Amniotic epithelial cell (primary cell): Measurements from ENCODE around the gene LGALS9.
"Not testable (repeated sequence)": the region's sequence is repeated elsewhere in the genome, so short reads cannot be mapped to it uniquely, and the experiment has no call there.

Source experiments
- DNase-seq: peaks from one replicate; pipeline ENCODE4 v3.0.0-alpha.2; 2010; ENCODE audit warnings: low read depth

Gene LGALS9

DNA sequence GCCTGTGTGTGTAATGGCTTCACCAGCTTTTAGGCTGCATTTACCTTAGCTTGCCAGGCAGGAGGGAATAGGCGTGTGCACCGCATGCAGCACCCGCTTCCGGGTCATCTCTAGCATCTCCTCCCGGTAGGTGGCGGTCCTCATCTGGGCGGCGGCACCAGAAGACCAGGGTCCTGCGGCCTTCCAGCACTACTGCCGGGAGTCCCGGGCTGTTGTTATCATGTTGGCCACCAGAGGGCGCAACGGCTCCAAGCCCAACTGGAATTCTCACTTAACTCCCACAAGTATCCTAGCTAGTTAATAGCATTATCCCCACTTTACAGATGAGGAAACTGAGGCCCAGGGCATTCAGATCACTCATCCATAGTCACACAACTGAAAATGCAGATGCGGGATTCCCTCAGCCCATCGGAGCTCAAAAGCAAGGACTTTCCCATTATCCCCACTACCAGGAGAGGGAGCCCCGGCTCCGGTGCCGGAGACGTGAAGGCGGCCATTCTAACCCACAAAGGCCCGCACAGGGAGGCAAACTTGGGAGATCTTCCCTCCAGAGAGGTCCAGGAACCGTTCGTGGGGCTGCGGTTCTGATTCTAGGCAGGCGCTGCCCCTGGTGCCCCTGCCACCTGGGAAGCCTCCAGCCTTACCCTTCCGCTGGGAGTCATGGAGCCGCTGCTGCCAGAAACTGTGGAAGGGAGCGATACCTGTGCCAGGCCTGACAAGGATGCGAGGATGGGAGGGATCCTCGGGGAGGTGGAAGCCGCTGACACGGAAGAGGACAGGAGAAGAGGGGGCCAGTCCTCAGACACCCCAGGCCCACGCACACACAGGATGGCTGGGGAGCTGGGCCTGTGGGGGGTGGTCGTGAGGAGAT, 23.9 kb downstream of the LGALS9 start:
- DNase-seq: peak; percentile 32

DNA sequence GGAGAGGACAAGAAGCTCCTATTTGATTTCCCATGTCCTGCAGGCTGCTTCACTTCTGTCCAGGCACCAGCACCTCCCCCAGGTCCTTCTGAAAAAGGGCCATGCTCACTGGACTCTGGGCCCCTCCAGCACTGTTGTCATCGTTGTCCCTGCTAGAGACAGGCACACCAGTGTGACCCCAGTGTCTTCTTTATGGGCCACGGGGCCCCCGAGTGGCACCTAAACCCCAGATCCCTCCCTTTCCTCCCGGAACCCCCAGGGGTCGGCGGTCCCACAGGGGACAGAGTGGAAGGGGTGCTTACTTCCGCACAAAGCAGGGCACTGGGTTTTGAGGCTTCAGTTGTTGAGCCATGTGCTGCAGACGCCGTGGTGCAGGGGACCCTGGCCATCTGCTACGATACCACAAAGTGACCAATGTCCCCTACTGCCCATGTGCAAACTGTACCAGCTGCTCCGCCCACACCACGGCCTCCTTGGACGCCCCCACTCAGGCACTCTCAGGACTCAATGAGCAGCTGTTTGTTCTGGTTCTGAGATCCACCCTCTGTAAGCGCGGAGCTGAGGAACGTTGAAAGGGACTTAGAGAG, 24.6 kb downstream of the LGALS9 start:
- not testable (repeated sequence) for DNase-seq

DNA sequence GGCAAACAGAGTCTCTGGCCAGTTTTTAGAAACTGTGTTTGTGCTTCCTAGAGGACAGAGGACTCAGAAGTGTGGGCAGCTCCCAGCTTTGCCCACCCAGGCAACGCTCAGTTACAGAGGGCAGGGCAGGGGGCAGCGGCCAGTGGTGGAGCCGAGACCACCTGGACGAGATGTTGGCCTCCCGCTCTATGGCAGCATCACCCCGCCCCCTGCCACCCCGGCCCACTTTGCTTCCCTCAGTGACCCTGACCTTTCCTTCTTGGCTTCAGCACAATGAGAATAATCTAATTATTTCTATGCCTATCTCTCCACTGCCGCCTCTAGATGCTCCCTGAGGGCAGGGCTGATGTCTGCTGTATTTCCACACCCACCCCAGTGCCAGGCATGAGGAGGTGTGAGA, 25.6 kb downstream of the LGALS9 start:
- not testable (repeated sequence) for DNase-seq

DNA sequence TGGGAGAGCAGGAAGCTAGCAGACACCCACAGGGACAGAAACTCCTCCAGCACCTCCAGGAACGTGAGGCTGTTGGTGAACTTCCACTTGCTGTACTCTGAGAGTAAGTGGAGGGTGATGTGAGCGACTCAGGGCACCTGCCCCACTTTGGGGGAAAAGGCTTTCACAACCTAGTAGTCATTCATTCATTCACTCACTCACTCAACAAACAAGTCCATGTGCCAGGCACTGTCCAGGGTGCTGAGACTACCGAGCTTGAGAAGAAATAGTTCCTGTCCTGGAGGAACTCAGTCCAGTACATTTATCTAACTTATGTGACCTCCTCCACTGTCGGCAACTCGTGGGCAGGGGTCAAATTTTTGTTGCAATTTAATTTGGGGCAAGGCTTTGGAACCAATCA, 26.6 kb downstream of the LGALS9 start:
- DNase-seq: peak; percentile 26

DNA sequence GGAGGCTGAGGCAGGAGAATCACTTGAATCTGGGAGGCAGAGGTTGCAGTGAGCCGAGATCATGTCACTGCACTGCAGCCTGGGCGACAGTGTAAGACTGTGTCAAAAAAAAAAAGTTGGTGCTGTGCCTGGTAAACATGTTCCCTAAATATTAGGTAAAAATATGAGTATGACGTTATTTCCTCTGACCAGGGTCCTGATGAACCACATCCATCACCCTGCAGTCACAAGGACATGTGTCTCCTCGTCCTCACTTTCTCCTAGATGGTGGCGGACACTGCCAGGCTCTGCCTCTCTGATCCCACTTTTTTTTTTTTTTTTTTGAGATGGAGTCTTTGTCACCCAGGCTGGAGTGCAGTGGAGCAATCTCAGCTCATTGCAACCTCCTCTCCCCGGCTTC, 28.7 kb downstream of the LGALS9 start:
- no peak for DNase-seq

DNA sequence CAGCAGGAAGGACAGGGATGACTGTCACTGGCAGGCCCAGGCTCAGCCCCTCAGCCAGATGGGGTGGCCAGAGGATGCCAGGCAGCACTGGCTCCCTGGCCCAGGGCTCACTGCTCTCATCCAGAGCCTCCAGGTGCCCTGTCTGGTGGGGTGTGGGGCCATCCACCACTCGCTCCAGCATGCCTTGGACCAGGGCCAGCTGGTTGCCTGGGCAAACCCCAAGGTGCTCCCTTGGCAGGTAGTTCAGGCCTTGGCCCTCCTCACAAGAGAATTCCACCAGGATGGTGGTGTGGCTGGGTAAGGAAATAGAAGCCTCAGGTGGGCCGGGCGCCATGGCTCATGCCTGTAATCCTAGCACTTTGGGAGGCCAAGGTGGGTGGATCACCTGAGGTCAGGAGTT, 29.4 kb downstream of the LGALS9 start:
- no peak for DNase-seq

DNA sequence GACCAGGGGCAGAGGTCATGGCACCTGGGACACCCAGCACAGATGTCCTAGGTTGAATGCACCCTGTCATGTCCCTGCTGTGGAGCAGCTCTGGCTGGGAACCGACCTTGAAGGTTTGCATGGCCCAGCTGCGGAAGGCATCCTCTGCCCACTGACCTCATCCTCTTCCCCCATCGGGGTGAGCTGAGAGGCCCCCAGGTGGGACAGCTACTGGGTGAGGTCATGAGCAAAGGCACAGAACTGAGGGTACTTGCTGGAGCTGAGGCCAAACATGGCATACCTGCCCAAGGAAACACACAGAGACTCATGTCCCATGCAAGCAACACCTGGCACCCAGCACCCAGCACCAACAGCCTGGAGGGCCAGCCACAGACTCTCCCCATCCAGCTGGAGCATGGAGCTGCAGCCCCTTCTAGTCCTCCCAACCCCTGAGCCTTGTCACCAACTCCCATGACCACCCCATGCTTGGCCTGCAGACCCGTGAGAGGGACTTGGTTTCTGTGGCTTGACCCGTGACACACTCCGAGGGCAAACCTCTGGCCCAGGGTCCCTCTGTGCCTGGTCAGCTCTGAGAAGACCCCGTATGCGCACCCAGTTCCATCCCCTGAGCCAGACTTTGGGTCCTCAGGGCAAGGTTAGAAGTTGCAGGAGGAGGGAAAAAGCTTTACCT, 33.1 kb downstream of the LGALS9 start:
- DNase-seq: no peak

DNA sequence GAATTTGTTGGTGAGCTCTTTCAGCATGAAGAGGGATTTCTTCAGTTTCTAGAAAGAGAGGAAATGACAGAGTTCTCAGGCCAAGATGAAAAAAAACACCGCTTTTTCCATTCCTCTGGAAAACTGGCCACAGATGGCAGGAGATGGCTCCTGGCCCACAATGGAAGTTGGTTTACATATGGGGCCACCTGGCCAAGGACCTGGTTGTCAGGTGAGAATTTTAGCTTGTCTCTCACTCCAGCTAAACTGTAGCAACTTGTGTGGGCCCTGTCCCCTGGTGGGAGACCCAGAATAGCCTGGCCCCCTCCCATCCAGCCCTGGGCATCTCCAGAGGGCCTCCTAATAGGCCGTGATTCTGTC, 33.6 kb downstream of the LGALS9 start:
- no peak for DNase-seq

DNA sequence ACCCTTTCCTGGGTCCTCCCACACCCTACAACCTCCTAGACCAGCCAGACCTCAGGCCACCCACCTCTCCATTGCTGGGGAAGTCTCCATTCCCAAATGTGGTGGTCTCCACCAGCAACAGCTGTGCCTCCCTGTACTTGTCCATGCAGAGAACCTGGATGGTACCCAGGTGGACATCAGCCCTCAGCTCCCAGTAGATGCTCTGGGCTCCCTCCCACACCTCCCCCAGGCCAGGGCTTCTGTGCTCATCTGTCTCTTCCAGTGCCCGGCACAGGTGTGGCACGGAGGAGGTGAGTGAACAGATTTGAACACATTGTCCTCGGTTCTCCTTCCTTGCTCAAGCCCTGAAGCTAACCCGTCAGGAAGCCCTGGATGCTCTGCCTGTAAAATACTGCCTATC, 34.6 kb downstream of the LGALS9 start:
- no peak for DNase-seq

DNA sequence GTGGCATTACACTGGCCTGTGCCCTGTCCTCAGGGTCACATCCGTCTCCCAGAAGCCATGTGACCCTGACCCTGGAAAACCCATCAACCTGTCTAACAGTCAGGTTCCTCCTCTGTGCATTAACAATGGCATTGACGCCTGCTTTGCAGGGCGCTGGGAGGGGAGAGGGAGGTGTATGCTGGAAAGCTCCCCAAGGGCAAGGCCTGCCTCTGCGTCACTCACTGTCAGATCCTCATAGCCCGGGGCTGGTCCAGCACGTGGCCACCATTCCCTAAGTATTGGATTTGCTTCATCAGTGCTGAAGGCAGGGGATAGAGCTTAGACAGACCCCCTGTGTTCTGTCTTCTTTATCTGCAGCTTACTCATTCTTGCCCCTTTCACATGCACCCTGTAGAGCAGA, 35.3 kb downstream of the LGALS9 start:
- DNase-seq: not testable (repeated sequence)

DNA sequence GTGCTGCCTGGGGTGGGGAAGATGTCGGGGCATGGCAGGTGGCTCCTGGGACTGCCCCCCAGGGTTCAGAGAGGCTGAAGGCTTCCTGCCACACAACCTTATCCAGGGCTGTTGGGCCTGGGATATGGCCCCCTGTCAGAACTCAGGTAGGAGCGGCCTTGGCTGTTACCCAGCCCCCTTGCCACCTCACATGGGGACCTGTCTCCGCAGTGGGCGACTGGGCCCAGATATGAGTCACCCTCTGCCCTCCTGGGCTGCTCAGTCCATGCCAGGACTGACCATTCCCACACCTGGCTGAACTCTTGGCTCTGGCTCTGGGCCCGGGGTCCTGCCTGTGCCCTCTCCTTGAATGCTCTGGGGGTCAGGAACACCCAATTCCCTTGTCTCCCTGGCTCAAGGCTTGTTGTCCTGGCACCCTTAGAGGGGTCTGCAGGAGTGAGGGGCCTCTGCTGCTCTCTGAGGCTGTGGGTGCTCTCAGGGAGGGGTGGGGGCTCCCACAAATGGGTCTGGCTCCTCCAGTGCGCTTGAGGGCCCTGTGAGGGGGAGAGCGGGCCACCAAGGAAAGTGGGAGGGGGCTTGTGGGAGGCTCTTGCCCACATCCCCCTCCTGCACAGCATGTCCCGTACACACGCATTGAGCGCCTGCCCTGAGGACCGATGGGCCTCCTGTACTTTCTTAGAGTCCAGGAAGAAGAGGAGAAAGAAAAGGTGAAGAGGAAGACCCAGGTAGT, 36.0 kb downstream of the LGALS9 start:
- DNase-seq: no peak

DNA sequence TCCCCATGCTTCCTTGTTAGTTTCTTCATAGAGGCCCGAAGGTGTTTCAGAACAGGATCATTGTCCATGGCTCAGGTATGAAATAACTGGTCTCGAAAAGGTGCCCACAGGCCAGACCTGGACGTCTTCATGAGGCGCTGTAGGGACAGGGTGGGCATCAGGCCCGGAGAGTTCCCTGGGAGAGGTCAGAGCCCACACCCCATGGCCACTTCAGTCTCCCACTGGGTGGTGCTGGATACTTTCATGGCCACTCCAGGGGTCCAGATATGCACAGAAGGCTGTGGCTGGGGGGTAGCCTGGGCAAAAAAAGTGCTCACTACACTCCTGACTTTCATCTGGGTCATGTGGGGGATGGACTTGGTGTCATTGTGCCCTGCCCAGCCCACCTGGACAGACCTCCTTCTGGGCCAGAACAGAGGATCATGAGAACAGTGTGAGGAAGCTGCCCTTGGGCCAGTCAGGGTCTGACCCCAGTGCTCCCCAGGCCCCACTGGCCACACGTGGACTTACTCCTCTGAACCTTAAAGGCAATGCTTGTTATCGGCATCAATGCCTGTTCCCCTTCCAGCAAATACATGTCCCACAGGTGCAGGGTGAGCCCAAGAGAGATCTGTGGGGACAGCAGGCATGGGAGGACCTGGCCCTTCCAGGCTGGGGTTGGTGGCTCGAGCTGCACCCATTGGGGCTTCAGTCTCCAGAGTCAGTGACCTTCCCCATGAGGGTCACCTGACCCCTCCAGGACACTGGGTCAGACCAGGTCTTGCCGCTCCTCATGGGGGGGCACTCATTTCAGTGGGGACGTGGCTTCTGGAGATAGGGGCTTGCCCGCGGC, 36.9 kb downstream of the LGALS9 start:
- DNase-seq: no peak

DNA sequence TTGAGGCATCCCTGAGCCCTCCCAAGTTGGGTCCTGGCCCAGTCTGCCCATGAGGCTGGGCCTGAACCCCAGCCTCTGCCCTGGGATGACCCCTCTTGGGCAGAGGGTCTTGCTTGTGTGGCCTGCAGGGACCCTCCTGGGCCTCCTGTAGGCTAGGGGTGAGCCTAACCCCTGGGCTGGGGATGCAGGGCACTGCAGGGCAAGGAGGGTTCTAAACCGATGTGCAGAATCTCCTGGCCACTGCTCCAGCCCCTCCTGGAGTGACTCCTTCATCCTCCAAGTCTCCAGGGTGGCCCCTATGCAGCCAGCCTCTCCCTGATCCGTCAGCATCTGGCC, 37.5 kb downstream of the LGALS9 start:
- no peak for DNase-seq

DNA sequence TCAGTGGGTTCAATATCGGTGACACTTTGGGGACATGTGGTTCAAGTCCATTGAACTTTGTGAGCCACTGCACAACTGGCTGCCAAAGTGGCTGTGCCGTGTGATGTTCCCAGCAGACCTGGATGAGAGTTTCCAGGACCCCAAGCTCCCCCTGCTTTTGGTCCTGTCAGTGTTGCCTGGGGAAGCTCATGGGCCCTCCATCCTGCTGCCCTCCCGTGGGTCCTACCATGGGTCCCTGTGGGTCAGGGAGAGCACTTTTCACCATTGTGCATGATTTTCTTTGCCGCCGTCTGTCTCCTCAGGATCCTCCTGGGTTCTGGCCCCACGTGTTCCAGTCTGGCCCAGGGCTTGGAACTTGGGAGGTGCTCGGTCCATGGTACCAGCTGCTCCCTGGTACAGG, 38.1 kb downstream of the LGALS9 start:
- DNase-seq: no peak

DNA sequence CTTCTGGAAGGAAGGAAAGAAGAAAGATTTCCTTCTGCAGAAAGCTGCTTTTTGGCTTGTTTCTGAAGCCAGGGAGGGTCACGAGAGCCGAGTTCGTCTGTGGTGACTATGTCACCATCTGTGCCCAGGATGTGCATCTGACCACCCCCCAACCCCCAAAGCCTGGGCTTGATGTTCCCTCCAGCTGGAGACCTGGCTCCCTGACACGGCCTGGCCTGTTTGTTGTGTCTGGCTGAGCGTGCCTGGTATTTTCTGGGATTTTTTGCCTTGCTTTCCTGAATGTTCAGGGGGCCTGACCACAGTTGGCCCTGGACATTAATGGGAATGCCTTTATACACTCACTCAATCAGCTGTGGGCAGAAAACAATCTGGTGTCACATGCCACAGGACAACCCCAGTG, 38.9 kb downstream of the LGALS9 start:
- no peak for DNase-seq

DNA sequence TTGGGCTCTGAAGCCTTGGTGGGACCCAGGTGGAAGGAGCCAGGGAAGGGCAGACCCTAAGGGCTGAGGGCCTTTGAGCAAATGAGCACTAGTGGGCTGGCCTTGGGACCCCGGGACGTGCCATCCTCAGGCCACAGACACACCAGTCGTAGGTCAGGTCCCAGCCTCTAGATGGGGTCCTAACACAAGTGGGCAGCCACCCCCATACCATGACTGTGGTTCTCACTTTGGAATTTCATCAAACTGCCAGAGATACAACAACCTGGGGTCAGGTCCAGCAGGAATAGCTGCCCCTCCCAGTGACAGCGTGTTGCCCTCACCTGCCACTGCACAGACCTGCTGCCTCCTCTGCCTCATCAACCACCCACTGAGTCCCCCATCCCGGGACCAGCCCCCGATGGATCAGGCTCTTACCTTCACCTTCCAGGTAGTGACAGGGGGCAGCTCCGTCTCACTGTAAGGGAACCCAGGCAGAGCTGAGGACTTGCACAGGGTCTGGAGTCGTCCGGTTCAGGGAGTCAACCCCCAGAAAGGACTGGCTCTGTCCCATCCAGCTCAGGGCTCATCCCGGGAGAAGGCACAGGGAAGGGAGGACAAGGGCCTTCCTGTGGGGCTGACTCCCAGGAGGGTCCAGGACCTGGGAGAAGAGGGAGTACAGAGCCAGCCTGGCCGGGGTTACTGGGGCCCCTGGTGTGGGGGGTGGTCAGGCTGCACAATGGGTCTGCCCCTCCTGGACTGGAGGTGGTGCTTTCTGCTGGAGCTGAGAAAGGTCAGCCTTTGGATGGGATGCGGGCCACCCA, 40.0 kb downstream of the LGALS9 start:
- DNase-seq: no peak

DNA sequence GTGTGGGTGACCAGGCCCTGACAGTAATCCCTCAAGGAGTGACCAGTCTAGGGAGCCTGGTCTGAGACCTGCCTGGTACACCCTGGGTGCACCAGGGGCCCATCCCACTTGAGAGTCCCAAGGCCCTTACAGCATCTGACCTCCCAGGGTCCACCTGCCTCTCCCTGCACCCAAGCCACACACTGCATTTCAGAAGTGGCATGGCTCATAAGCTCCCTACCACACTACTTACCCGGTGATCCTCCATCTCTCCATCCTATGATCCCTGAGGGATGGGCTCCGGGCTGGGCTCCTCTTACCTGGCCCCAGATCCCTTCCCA, 40.6 kb downstream of the LGALS9 start:
- DNase-seq: no peak

DNA sequence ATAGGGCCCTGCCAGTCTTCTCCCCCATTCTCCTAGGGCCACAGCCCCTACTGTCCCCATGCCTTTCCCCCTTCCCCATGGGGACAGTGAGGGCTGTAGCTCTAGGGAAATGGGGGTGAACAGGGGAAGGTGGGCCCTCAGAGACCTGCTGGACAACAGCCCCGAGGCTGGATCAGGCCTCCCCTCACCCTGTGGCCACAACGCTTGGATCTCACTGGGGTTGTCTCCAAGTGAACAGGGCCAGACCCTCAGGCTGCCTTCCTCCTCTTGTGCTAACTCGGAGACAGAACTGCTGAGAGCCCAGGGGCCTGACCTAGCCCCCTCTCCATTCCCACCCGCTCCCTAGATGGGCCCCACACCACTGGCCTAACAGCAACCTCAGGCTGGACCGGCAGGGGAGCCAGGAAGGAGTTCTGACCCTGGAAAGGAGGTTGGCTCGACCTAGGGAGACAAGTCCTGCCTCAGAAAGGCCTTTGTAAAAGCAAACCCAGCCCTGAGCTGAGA, 41.0 kb downstream of the LGALS9 start:
- not testable (repeated sequence) for DNase-seq

DNA sequence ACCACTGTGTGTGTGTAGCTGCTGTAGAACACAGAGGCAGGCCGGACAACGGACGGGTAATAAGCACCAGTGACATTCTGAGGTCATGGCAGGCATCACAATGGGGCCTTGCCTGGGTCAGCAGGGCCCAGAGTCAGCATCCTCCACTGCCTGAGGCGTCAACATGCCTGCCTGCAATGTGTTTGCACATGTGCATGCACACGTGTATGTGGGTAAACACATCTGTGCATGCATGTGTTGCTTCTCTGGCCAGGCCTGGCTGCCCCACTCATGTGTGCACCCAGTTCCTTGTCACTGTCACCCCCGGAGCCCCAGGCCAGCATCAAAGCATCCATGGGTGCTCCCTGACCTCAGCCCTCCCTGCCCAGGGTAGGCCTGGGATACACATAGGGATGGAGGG, 43.3 kb downstream of the LGALS9 start:
- DNase-seq: no peak

DNA sequence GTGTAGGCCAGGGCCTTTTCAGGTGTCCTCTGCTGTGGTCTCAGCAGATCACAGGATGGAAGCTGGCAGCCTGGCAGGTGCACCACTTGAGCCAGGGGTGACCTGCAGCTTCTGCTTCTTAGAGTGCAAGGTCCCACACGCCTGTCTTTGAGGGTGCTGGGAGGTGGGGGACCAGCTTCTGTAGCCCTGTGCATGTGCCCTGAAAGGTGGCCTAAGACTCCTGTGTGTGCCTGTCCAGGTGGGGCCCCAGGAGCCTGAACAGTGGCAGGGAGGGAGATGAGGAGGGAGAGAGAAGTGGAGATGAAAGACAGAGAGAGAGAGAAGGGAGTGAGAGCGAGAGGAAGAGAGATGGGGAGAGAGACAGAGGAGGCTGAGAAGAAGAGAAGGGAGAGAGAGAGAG, 46.2 kb downstream of the LGALS9 start:
- no peak for DNase-seq

DNA sequence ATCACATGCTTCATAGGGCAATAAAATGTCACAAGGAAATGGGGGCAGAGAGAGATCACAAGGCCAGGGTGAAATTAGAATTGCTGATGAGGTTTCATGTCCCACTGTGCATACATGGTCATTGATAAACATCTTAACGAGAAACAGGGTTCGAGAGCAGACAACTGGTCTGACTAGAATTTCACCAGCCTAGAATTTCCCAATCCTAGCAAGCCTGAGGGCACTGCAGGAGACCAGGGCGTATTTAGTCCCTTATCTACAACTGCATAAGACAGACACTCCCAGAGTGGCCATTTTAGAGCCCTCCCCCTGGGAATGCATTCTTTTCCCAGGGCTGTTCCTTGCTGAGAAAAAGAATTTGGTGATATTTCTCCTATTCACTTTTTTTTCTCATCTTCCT, 55.3 kb downstream of the LGALS9 start:
- not testable (repeated sequence) for DNase-seq
